HL-60 (cell line): ENCODE data around the gene GPR42.
A peak's percentile ranks its signal among the peaks of the same experiment; 100 is the strongest.

Source experiments
- DNase-seq, 2 experiments: peaks; one replicate each; pipeline ENCODE4 v3.0.0-alpha.2; 2010 to 2020; ENCODE audit warnings: low read depth in 1 of 2, low spot score in 1 of 2
- H3K27ac ChIP-seq: fragments of 250-450 bp; sonication (Bioruptor Pico); replicated peaks from 2 replicates; pipeline ENCODE4 v1.5.1; 2020; ENCODE audit warnings: mild to moderate bottlenecking, moderate library complexity
- H3K27me3 ChIP-seq: fragments of 250-450 bp; sonication (Bioruptor Pico); 2 replicates; pipeline ENCODE4 v1.5.1; 2021; ENCODE audit warnings: mild to moderate bottlenecking, moderate library complexity; ENCODE audit not compliant: insufficient read depth, poor library complexity, severe bottlenecking
- H3K4me3 ChIP-seq: replicated peaks from 2 replicates; pipeline ENCODE4 v1.5.1; 2011; ENCODE audit warnings: mild to moderate bottlenecking, control low read depth, low read length; ENCODE audit not compliant: insufficient read depth
- GABPA ChIP-seq: IDR thresholded peaks from 2 replicates; pipeline ENCODE4 v1.6.1; 2012; ENCODE audit warnings: low read depth
- POLR2AphosphoS5 ChIP-seq: IDR thresholded peaks from 2 replicates; pipeline ENCODE4 v1.6.1; 2012; ENCODE audit warnings: low read depth
- REST ChIP-seq: IDR thresholded peaks from 2 replicates; pipeline ENCODE4 v1.6.1; 2012; ENCODE audit warnings: low read depth; ENCODE audit not compliant: insufficient replicate concordance
- SPI1 ChIP-seq: IDR thresholded peaks from 2 replicates; pipeline ENCODE4 v1.6.1; 2012; ENCODE audit warnings: low read depth, mild to moderate bottlenecking, borderline replicate concordance
- TF ChIP-seq, protein P1 (sequence below): IDR thresholded peaks from one replicate; pipeline ENCODE4 v1.5.1; 2011; ENCODE audit warnings: low read length, control low read depth, inconsistent platforms; ENCODE audit not compliant: insufficient read depth

The GPR42 gene

DNA sequence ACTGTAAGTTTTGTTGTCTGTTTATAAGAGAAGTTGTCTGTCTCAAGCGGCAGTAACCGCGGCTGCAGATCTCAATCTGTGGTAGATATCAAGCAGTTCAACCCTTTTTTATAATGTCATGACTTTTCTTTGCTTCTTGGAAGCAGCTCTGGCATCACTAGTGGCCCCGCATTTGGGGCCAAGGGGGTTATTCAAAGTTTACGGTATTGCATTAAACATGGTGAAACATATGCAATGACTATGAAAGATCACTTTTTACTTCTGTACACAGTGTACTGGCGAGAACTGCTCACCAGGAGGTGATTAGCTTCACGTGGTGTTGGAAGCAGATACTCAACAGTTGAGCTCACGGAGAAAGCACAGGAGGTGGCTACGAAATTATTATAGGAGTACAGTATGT lies 17.2 kb upstream of the GPR42 start:
- TF ChIP-seq POLR2AphosphoS5, result no peak
- no peak for TF ChIP-seq SPI1
- no peak for TF ChIP-seq GABPA
- TF ChIP-seq REST, result no peak
- TF ChIP-seq, protein P1, sequence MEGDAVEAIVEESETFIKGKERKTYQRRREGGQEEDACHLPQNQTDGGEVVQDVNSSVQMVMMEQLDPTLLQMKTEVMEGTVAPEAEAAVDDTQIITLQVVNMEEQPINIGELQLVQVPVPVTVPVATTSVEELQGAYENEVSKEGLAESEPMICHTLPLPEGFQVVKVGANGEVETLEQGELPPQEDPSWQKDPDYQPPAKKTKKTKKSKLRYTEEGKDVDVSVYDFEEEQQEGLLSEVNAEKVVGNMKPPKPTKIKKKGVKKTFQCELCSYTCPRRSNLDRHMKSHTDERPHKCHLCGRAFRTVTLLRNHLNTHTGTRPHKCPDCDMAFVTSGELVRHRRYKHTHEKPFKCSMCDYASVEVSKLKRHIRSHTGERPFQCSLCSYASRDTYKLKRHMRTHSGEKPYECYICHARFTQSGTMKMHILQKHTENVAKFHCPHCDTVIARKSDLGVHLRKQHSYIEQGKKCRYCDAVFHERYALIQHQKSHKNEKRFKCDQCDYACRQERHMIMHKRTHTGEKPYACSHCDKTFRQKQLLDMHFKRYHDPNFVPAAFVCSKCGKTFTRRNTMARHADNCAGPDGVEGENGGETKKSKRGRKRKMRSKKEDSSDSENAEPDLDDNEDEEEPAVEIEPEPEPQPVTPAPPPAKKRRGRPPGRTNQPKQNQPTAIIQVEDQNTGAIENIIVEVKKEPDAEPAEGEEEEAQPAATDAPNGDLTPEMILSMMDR, result no peak
- Histone ChIP-seq H3K27me3 (no peaks in the 10 kb centered on the region), H3K27ac (no peak overlapping the region), H3K4me3 (no peak overlapping the region)
- DNase-seq, result peak in 1 of 2 experiments; percentile 3

DNA sequence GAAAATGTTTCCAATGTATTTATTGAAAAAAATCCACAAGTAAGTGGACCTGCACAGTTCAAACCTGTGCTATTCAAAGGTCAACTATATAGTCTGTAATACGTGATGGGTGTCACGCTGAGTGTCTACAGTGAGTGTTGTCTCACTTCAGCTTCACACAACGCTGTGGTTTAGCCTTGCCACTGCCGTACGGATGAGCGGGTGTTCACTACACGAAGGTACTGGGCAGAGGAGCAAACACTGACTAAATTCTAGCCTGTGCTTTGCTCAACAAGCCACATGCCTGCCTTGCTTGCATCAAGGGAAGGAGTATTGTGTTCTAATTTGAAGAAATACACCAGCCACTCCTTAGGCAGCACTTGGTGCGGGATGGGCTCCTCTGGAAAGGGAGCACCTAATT lies 16.0 kb upstream of the GPR42 start:
- no peak for DNase-seq
- Histone ChIP-seq H3K27me3 (no peaks in the 10 kb centered on the region), H3K27ac (no peak overlapping the region), H3K4me3 (no peak overlapping the region)
- TF ChIP-seq SPI1 (no peak), POLR2AphosphoS5 (no peak), REST (no peak)

DNA sequence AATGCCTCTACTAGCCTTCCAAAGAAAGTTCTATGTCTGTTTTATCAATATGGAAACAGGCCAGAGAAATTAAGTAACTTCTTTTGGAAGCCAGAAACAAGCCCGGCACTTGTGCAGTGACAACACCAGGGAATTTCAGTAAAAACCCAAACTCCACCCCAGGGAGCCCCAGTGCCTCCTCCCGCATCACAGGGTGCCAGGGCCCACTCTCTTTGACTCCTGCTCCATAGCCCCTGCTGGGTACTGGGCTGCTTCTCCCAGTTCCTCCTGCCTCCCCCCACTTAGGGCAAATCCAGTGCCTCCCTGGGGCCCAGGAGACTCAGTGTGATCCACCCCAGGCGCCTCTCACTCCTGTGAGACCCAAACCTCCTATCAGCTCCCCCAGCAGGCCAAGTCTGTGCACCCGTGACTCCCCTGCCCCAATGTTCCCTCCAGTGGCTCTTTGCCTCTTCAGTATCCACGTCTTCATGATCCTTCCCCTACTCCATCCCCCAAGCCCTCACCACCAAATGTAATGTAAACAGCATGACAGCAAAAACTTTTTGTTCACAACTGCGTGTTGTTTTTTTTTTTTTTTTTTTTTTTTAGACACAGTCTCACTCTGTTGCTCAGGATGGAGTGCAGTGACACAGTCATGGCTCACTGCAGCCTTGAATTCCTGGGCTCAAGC lies 14.9 kb upstream of the GPR42 start:
- Histone ChIP-seq H3K27me3 (no peaks in the 10 kb centered on the region), H3K27ac (no peak overlapping the region), H3K4me3 (no peak overlapping the region)
- no peak for DNase-seq
- no peak for TF ChIP-seq GABPA
- TF ChIP-seq REST, result no peak
- no peak for TF ChIP-seq SPI1
- no peak for TF ChIP-seq POLR2AphosphoS5
- TF ChIP-seq, protein P1, result no peak
